Measurements from ENCODE around the gene SERPINA12.
"Not testable (repeated sequence)": the region's sequence is repeated elsewhere in the genome, so short reads cannot be mapped to it uniquely, and the experiment has no call there.

SERPINA12 gene

DNA sequence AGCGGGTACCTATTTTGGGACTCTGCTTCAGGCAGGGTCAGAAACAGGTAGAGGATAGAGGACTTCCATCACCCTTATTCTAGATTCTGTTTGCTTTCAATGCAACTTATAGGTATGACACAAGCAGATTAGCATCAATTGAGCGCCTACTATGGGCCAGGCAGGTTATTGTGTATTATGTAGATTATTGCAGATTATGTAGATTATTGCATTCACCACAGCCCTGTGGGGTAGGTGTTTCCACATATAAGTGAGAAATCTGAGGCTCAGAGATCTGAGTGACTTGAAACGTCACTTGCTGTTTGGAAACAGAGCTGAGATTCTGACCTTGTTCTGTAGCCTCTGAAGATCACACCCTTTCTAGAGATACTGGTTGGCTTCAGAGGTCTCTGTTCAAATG lies 26.2 kb upstream of the SERPINA12 start:
- DNase-seq = no peak

DNA sequence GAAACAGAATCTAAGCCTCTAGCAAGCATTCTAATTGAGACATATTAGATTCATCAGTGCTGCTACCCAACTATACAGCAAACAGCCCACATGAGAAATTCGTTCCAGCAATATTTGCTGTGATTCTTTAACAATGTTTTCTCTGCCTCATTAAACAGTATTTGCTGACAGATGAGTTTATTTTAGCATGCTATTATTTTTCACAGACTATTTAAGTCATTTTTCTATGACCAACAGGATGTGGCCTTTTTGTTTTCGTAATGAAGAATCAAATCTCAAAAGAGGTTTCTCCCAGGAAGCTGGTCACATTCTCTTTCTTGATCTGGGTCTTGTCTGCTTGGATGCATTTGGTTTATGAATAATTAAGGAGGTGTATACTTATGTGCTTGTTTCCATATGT lies 23.2 kb upstream of the SERPINA12 start:
- DNase-seq = no peak

DNA sequence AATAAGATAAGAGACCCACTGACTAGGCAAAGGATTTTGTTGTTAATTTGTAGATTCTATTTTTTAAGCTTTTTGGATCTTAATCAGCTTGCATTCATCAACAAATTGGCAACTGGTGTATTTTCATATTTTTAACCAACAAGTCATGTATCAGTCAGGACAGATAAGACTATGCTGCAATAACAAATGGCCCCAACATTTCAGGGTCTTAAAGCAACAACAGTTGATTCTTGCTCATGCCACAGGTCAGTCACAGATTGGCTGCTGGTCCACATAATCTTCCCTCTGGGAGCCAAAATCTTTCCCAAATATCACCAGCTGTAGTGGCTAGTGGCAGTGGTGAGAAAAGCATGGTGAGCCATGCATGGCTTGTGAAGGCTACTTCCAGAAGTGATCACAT lies 21.9 kb upstream of the SERPINA12 start:
- DNase-seq = no peak

DNA sequence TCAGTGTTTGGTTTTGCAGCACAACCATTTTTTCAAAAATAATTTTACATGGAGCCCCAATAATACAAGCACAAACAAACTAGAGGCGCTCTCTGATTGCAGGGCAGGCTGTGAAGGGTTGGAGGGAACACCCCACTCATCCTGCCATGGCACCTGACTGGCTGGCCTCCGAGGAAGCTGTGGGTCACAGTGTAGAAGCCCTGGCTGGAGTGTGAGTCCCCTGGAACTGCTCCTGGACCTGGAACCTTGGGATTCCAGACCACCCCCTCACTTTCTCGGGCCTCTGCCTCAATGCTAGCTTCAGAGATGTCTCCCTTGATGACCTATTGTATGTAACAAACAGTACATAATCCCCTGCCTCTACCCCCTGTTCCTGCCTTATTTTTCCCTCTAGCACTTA lies 14.8 kb upstream of the SERPINA12 start:
- no peak for DNase-seq

DNA sequence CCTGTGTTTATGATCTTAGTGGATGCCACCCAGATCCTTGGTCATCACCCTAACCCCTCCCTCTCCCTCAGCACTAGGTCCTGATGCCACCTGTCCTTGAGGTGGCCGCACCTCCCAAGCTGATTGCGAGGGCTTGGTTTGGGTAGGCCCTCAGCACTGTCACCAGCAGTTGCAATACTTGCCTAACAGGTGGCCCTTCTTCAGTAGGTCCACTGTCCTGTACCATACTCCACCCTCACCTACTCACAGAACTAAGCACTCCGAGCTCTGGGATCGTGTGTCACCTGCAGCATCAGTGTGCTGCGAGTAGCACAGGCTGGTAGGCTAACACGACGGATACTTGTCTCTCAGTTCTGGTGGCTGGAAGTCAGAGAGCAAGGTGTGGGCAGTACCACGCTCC lies 14.0 kb upstream of the SERPINA12 start:
- DNase-seq = no peak

DNA sequence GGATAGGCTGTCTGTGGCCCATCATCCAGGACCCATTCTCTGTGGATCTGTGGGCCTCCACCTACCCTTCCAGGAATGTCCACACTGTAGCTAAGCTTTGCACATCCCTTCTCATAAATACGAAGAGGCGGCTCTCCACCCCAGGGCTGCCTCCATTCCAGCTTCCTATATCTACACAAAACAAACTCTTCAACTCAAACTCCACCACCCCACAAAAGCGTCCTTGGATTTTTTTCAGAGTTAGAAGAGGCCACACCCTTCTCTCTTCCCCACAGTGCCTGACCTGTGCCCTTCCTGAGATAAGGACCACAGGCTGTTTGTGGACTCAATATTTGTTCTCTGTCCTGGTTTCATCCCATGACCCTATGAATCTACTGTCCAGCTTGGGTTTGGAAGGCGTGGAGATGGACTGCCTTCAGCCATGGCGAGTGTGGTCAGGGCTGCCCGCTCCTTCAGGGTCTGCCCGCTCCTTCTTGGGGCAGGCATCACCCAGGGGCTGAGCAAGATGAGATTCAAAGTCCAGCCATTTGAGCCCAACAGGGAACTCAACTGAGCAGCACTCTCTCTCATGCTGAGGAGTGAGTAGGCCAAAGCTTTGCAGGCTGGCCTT lies 13.0 kb upstream of the SERPINA12 start:
- no peak for DNase-seq

DNA sequence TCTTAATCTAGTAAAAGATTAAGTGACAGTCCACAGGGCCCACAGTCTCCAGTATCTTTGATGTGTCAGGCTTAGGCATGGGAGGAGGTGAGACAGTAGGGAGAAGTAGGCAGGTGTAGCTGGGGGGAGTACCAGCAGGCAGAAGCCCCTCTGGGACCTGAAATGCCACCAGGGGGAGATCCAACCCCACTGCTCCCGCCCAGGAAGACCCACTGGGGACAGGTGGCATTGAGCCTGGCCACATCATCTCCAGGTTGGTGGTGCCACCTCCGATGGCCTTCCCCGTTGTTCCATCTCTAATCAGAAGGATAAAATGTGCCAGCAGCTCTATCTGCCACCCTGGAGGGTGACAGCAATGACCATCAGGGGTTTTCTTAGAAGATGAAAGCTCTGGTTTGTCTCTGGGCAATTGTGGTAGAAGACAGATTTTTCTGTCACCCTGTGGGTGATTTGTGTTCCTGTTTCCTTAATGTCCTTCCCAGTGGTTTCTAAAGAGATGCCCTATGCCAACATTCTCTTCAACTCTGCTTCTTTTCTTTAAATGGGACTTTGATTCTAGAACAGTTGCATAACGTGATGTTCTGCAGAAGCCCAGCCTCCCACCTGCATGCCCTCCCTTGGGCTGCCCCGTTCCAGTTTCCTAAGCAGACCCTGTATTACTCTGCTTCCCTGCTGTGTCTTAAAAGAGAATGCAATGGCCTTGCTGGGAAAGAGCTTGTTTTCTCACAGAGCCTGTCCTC lies 12.3 kb upstream of the SERPINA12 start:
- no peak for DNase-seq

DNA sequence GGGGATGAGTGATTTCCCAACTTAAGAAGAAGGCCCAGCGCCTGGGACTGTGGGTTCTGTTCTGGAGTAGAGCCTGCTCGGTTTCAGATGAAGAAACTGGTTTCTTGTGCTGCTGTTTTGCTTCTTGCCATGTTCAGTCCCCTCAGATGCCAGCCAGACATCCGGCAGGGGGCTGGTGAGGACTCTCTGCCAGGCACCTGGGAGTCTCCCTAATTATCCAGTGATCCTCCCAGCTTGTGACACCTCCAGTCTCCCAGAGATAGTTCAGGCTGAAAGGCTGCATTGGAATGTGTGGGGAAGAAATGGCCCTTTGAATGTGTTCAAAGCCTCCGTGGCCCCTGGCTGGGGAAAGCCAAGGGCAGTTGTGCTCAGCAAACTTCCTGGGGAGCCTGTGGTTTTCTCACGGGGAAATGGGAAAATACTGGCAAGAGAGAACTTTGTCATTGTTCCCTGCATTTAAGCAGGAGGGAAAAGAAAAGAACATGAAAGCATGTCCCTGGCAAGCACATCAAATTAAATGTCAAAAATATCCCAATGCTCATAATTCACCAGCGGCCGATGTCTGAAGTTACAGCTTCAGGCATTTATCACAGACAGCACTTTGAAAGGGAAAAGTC lies 8.5 kb upstream of the SERPINA12 start:
- no peak for DNase-seq

DNA sequence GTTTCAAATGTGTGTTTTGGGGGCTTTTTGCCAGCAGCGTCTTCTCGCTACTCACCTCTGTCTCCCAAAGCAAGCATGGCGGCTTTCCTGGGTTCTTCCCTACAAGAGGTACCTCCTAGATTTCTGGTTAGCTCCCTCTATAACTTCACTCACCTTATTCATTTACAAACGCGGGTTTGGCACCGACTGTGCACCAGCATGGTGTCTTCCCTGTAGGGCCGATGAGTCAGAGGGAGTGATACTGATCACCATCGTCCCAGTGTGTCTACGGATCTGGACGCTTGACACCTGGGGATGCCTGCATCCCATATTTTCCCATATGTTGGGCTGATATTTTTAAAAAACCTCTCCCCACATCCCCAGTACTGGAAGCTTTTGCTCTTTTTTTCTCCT lies 8.0 kb upstream of the SERPINA12 start:
- DNase-seq = no peak

DNA sequence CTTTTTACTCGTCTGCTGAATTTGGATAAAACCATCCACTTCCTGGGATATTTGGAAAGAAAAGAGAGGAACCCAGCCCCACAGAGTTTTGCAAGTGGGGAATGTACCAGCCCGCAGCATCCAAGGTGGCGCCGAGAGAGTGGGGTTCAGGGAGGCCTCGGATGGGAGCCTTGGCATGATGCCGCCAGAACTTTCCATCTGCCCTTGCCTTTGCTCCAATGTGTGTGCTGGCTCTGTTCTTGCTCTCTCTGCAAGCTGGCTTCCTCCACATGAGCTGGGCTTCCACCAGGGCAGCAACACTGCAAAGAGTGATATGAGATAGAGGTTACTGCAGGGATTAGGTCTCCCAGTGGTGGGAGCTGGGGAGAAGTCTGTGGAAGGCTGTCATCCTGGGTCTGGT lies 6.6 kb upstream of the SERPINA12 start:
- DNase-seq = no peak

DNA sequence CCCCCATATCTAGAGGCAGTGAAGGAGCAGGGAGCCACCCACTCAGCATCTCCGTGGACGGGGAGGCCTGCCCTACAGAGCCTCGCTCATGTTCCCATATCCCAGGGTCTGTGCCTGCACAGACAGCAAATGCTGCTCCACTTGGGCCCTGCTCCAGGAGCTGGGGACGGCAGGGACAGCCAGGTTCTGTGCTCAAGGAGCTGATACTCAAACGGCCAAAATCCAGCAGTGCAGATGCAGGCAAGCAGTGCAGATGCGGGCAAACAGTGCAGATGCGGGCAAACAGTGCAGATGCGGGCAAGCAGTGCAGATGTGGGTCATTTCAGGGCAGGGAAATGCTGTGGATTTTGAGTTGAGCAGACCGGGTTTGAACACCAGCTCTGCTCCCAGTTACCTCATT lies 6.2 kb upstream of the SERPINA12 start:
- DNase-seq = no peak

DNA sequence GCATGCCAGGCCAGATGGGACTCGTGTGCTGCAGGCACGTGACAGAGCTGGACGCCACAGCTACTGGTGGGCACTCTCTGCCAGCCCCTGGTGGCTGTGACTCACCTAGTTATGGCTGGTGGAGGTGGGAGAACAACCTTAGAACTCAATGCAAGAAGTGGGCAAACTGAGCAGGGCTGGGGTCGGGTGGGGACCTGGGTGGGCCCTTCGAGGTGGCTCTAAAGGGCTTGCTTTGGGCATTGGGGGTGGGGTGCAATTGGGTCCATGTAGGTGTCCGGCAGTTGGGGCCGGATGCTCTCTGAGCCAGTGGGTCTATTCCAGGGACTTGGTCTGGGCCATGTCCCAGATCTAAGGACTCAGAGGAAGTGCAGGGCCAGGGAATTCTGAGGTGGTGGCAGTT lies 5.1 kb upstream of the SERPINA12 start:
- no peak for DNase-seq

DNA sequence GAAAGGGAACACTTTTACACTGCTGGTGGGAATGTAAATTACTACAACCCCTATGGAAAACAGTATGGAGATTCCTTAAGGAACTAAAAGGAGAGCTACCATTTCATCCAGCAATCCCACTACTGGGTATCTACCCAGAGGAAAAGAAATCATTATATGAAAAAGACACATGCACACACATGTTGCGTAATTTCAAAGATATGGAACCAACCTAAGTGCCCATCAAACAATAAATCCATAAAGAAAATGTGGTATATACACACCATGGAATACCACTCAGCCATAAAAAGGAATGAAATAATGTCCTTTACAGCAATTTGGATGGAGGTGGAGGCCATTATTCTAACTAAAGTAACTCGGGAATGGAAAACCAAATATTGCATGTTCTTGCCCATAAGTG lies 1.2 kb upstream of the SERPINA12 start:
- DNase-seq = not testable (repeated sequence)

DNA sequence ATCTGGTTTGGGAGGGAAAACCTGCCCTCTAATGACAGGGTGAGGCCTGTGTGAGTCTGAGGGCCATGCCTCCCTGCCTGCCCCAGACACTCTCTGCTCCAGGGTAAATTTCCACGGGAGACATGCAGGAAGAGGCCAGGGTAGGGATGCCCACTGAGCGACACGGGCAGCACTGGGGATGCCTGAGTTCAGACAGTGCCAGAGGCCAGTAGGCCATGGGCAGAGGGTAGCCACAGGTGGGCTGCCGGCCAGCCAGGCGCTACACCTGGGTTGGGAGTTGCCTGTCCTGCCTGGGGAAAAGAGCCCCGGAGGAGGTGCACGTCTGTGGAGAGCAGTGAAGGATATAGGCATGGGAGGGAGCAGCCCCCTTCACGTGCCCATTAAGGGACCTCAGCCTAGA lies 3.6 kb downstream of the SERPINA12 start:
- DNase-seq = no peak

DNA sequence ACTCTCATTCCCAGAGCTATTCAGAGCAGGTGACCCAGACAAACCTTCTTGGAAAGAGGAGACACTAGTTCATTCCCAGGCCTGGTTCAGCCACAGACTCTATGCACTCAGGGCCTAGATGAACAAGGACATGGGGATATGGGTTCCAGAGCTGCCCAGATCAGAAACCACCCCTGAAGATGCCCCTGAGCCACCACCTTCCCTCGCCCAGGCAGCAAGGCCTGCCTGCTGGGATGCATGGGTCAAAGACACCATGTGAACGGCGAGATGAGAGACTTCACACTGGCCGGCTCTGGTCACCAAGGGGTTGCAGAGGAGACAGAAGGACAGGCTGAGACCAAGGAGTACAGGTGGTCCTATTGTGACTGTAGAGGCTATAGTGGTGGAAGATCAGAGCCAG lies 4.1 kb downstream of the SERPINA12 start:
- DNase-seq = no peak

DNA sequence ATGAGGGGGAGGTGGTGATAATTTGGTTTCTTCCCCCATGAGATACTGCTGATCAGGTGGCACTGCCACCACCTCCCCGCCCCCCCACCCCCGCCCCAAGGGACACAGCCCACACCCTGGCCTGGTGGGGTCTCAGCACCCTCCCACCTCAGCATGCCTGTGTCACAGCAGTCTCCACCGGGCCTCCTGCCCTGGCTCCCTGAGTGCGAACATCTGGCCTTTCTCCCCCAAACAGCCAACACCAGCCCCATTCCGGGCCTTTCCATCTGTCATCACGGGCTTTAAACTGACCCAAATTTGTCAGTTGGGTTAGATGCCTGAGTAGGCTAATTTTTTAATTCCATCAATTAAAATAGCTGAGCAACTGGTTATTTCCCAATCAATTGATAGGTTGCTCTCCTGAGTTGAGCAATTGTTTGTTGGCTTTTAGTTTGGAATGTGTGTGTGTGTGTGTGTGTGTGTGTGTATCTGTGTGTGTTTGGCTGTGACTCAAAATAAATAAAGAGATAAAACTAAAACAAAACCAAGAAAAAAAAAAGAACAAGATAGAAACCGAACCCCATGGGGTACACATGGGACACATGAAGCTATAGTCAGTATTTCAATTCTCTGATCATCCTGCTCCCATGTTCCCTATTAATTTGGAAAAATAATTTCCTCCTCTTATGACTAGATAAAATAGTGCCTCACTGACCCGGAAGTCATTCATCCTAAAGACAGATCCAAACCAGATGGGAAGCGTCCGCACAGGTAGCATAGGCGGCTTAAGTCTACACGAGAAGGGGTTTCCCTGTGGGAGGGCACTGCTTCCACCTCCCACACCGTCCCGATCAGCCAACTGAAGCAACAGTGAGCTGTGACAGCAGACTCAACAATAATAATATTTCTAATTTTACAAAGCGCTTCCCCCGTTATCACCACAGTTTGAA lies 7.4 kb downstream of the SERPINA12 start:
- DNase-seq = no peak

DNA sequence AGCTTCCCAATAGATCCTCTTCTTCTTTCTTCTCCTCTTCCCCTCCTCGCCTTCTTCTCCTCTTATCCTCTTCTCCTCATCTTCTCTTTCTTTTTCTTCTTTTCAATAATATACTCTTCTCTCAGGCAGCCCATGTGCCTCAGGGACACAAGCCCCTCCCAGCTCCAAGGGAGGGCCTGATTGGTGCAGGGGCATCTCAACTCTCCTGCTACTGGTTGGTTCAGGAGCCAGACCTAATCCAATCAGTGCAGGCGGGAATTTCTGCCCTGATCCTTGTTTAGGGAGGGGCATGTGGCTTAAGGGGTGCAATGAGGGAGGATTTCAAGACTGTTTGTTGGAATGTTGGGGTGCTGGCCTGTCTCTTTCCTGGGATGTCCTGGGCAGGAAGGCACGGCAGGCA lies 9.0 kb downstream of the SERPINA12 start:
- no peak for DNase-seq

DNA sequence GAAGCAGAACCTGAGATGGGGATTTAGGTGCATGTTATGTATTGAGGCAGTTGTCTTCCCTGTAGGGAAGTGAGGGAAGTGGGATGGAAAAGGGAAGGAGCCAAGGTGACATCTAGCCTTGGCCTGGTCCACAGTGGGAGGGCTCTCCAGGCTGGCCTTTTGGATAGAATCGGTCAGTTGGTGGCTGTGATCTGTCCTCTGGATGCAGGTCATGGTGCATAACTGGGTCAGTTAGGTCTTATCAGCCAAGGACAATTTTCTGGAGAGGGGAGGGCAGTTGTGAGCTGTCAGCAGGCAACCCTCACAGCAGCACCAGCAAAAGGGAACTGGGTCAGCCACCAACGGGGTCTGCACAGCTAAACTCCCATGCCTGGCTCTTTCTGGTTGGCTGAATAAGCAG lies 9.6 kb downstream of the SERPINA12 start:
- DNase-seq = no peak

DNA sequence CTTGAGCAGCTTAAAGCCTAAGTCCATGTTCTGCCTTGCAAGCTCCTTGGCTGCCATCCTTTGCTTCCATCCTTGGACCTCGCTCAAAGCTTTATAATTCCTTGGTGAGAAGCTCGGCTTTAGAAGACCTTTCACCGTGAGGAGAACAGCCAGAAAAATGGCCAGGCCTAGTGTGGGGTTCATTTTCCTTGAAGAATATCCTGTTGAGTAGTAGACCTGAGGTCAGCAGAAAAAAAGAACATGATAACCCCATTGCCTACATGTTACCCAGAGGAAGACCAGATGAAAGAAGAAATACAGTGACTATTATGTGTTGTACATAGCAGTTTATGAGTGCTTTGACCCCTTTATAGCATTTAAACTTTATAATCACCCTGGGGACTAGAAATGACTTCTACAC lies 11.1 kb downstream of the SERPINA12 start:
- no peak for DNase-seq

DNA sequence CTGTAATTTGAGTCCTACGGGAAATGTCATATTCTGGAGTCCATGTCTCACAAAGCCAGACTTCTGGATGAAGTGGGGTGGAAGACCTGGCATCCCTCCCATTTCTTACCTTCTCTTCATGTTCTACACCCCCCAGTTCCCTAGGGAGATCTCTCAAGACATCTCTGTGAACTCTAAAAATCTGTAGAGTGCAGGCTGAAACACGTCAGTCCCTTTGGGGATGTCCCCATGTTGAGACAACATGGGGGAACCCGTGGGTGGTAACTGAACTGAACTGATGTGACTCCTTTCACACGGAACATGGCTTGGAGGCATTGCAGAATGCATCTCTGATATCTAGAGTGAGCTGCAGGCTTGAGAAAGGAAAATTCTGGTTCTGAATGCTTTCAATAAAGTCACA lies 15.2 kb downstream of the SERPINA12 start:
- no peak for DNase-seq

DNA sequence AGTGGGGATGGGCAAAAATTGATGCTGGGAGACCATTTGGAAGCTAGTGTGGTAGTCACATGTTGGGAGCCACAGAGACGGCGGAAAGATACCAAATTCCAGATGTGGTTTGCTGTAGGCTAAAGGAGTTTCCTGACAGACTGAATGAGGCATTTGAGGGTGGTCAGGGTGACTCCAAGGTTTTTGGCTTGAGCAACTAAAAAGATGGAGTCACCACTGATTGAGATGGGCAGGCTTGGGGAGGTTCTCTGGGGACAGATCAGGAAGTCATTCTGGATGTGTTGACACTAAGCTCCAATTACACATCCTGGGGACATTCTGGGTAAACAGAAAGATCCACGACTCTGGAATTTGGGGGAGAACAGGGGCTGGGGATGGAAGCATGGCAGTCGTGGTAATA lies 17.8 kb downstream of the SERPINA12 start:
- DNase-seq = no peak

DNA sequence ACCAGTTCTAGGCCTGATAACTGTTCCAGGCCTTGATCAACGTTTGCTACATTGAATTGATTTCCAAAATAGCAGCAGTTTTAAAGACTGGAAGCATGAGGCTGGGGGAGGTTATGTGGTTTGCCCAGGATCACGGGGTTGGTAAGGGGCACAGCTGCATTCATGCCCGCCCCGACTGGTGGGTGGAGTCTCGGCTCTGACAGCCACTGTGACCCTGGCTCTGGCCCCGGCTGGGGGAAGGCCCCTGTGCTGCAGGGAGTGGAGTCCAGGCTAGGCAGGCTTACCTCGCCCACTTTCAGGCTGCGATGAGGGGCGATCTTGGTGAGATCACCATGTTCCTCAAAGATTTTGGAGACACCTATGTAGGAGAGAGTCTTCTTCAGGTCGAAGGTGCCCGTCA lies 19.9 kb downstream of the SERPINA12 start:
- DNase-seq = no peak

DNA sequence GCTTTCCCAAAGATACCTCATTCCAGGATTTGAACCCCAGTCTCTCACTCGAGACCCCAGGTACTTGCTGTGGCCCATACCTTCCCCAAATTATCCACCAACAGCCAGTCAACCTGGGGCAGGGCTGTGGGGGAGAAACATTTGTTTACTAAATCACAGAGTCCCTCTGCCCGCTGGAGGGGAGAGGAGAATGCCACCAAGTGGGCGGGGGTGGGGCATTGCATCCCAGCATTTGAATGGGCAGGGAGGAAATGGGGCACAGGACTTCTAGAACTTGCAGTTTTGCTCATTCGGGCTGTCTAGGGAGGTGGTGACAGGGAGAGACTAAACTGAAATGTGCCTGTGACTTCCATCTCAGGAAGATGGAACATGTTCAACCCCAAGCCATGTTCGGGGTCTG lies 22.4 kb downstream of the SERPINA12 start:
- DNase-seq = no peak
